Adrenal gland (tissue), 12 donors: ENCODE data around the gene MCTP1. TPM values are rescaled to one million over a fixed set of nuclear protein-coding genes. Genes with fewer than 3 reads are reported as not detected.

Experiments
- DNase-seq, 7 donors: peaks; one replicate each; pipeline ENCODE4 v3.0.0-alpha.2; 2019 to 2020
- H3K27ac ChIP-seq, 5 donors: fragments of 200-600 bp; sonication (generic) in 4 of 5; 1 replicate in 3 of 5; 2 replicates in 2 of 5; pipeline versions ENCODE4 v1.5.1 to v1.8.0; 2016 to 2020; ENCODE audit warnings: mild to moderate bottlenecking in 1 of 5
- H3K27me3 ChIP-seq: fragments of 200-600 bp; 2 replicates; pipeline ENCODE4 v1.8.0; 2021
- H3K36me3 ChIP-seq, 2 donors: fragments of 200-600 bp; replicated peaks in 1 of 2; 1 replicate in 1 of 2; 2 replicates in 1 of 2; pipeline versions ENCODE4 v1.5.1 to v1.8.0; 2018 to 2022
- H3K4me1 ChIP-seq, 2 donors: fragments of 200-600 bp; replicated peaks in 1 of 2; 1 replicate in 1 of 2; 2 replicates in 1 of 2; pipeline versions ENCODE4 v1.5.1 to v1.8.0; 2018 to 2021
- H3K4me3 ChIP-seq, 4 donors: fragments of 200-600 bp; sonication (generic) in 3 of 4; one replicate each; pipeline ENCODE4 v1.5.1; 2016 to 2018
- H3K9me3 ChIP-seq, 3 donors: fragments of 200-600 bp; sonication (generic) in 1 of 3; replicated peaks in 1 of 3; 1 replicate in 2 of 3; 2 replicates in 1 of 3; pipeline versions ENCODE4 v1.5.1 to v1.8.0; 2016 to 2021
- POLR2A ChIP-seq, 2 donors: fragments of 450-650 bp; IDR thresholded peaks; one replicate each; pipeline ENCODE4 v1.6.1; 2017; ENCODE audit warnings: antibody characterized with exemption in 2 of 2, mild to moderate bottlenecking in 2 of 2, moderate library complexity in 1 of 2
- WGBS, 4 donors: extraction: QIAGEN DNeasy Blood & Tissue Kit in 2 of 4; methylation state at CpG; one replicate each; pipeline versions ENCODE4 v1.1.5 to v1.1.7; 2013 to 2017; 5-methylcytosine and 5-hydroxymethylcytosine counted together
- intact Hi-C, 2 donors: fragments of 100-400 bp; cut with DNase I; formaldehyde crosslinking; loops; one replicate each; pipeline versions ENCODE4 v1.14.1 to v1.15.0; 2022 to 2023
- polyA plus RNA-seq, 3 donors: library from polyadenylated mRNA; stranded (reverse); fragments of 200-250 nt in 2 of 3; fragments of 350-450 nt in 1 of 3; fragmentation: Illumina TruSeq in 1 of 3; extraction: RNeasy Lipid Tissue Mini Kit (QIAGEN cat#74804) in 1 of 3; gene quantifications; one replicate each; pipeline ENCODE4 v1.2.3, GENCODE V29; 2013 to 2014
- total RNA-seq, 9 donors: library from RNA; depleted of rRNA in 4 of 9; stranded (reverse); fragments of >200 nt in 4 of 9; fragments of 120-200 nt in 1 of 9; fragmentation: NEBNext Ultra II Directional in 1 of 9; extraction: Animal tissue kit (Norgen Biotek cat#: 25700) in 1 of 9; gene quantifications; one replicate each; pipeline versions ENCODE4 v1.1.0 to v1.2.4, GENCODE V29; 2013 to 2023
- TF ChIP-seq, protein P1 (sequence below), 6 experiments: fragments of 450-650 bp in 4 of 6; fragments of 200-600 bp in 2 of 6; sonication (generic) in 1 of 6; IDR thresholded peaks; 1 replicate in 5 of 6; 2 replicates in 1 of 6; pipeline versions ENCODE4 v1.5.1 to v1.8.0; 2016 to 2021; ENCODE audit warnings: antibody characterized with exemption in 6 of 6, mild to moderate bottlenecking in 2 of 6, moderate library complexity in 1 of 6
- donor health status: healthy with polysubstance abuse.
- donor health status: Bipolar disorder and iron deficiency.
- donor health status: DM: yes; HTN: yes; CAD: no.
- donor health status: DM: no; HTN: no; CAD: no.
- donor health status: DM: no; HTN: no; CAD: no.
- donor health status: DM: yes; HTN: yes; CAD: no.

MCTP1 gene
- total and polyA plus RNA-seq, 12 donors: 1.2 to 20.1 (median 5.1) TPM

DNA sequence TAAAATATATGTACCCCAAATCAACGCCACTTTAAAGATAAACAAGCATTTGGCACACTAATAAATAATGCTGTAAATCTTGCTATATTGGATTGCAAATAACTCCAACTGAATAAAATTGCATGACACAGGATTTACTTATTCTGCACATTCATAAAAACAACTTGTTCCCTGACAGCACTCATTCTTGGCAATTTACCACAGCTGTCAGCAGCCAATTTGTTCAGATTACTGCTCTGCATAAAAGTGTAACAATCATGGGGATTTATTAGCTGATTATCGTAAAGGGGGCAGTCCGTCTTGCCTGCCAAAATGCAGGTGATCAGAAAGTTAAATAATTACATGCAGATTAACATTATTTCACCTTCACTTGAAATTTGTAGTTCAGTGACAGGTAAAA, 381.2 kb downstream of the MCTP1 start:
- Histone ChIP-seq H3K27ac (no peak overlapping the region), H3K36me3 (no peaks in the 10 kb centered on the region), H3K4me1 (no peaks in the 10 kb centered on the region), H3K4me3 (no peak overlapping the region), H3K9me3 (no peaks in the 10 kb centered on the region), H3K27me3 (no peaks in the 10 kb centered on the region)
- no peak for DNase-seq
- intact Hi-C loops: no loop called here
- no peak for TF ChIP-seq POLR2A (IDR thresholded peaks at IDR 0.05)
- TF ChIP-seq, protein P1, sequence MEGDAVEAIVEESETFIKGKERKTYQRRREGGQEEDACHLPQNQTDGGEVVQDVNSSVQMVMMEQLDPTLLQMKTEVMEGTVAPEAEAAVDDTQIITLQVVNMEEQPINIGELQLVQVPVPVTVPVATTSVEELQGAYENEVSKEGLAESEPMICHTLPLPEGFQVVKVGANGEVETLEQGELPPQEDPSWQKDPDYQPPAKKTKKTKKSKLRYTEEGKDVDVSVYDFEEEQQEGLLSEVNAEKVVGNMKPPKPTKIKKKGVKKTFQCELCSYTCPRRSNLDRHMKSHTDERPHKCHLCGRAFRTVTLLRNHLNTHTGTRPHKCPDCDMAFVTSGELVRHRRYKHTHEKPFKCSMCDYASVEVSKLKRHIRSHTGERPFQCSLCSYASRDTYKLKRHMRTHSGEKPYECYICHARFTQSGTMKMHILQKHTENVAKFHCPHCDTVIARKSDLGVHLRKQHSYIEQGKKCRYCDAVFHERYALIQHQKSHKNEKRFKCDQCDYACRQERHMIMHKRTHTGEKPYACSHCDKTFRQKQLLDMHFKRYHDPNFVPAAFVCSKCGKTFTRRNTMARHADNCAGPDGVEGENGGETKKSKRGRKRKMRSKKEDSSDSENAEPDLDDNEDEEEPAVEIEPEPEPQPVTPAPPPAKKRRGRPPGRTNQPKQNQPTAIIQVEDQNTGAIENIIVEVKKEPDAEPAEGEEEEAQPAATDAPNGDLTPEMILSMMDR (IDR thresholded peaks at IDR 0.05): no peak
- WGBS, 4 donors: 61 to 74% (median 71%) methylated on average over 3 of the region's 3 CpGs

DNA sequence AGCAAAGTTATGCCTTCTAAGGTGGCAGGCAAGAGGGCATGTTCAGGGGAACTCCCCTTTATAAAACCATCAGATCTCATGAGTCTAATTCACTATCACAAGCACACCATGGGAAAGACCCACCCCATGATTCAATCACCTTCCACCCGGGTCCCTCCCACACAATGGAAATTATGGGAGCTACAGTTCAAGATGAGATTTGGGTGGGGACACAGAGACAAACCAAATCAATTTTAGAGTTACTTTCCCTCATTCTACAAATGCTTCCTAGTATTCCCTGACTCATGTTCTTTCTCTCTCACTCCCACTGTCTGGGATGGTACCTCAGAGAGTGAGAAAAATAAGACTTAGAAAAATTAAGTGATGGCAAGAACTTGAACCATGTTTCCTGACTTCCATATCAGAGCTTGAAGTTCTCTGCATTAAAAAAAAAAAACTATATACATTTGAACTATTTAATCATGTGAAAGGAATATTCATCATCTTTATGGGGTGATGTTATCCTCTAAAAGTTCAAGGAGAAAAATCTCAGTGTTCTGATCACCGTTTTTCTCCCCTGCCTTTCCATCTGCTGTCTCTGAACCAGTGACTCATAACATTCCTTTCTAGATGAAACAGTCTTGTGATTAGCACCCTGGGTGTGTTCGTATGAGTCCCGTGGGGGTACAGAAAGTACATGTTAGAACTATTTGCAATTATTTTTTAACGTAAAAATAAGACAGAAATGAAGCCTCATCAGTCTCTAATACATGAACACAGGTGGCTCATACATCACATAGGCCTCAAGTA, 383.5 kb downstream of the MCTP1 start:
- 50 to 71% (median 54%) methylated on average over 5 of the region's 5 CpGs for WGBS, 4 donors
- Histone ChIP-seq H3K27me3 (no peaks in the 10 kb centered on the region), H3K36me3 (no peaks in the 10 kb centered on the region), H3K4me3 (no peak overlapping the region), H3K4me1 (no peaks in the 10 kb centered on the region), H3K9me3 (no peaks in the 10 kb centered on the region), H3K27ac (no peak overlapping the region)
- intact Hi-C loops: no loop called here
- no peak for DNase-seq
- no peak for TF ChIP-seq POLR2A (IDR thresholded peaks at IDR 0.05)
- TF ChIP-seq, protein P1 (IDR thresholded peaks at IDR 0.05): no peak

DNA sequence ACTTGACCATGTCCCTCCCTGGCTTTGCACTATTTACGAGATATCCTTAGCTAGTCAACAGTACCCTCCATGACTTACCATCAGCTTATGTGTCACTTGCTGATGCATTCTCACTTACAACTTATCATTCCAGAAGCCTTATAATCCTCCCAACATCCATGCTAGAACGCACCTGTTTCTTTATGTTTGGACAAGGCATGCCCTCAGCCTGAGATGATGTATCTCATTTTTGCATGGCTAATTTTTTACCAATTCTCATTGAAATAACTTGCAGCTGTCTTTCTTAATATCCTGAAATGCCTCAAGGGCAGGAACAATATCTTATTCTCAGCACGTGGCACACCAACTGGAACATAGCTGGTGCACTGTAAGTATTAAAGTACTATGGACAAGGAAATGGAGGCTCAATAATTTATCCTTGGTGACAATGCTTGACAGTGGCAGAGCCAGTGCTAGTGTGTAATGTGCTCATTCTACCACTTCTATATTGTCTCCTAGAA, 384.8 kb downstream of the MCTP1 start:
- H3K27me3 ChIP-seq: no peaks in the 10 kb centered on the region
- H3K36me3 ChIP-seq: no peaks in the 10 kb centered on the region
- TF ChIP-seq, protein P1 (IDR thresholded peaks at IDR 0.05): no peak
- no peak for TF ChIP-seq POLR2A (IDR thresholded peaks at IDR 0.05)
- no peak overlapping the region for H3K27ac ChIP-seq
- intact Hi-C loops: no loop called here
- no peak for DNase-seq
- H3K4me1 ChIP-seq: no peaks in the 10 kb centered on the region
- 68 to 87% (median 76%) methylated on average over 3 of the region's 3 CpGs for WGBS, 4 donors
- H3K9me3 ChIP-seq: no peaks in the 10 kb centered on the region
- H3K4me3 ChIP-seq: no peak overlapping the region

DNA sequence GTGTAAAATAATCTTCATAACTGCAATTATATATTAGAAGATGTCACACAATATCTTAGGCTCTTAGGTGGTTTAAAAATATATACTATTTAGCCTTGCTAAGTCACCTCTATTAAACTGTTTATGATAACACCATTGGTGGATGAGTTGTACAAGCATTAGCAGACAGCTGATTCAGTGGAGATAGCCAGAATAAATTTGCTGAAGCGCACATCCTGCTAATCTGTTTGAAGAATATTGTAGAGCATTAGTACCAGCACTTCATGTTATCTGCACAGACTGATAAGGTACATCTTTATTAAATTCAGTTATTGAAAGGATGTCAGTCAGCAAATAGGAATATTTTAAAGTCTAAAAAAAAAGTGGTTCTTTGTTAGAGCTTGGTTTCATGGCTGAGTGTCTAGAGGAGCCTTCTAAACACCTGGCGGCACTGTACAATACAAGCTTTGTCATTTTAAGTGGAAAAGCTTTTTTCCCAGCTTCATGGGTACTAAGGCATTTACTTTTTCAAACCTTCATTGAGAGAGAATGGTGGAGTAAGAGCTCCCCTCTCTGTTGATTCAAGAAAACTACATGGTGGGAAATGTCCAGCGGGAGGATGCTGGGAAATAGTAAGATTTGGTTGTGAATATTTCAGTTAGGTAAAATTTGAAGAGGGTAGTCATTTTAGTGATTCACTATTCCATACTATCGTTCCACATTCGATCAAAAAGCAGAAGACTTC, 391.3 kb downstream of the MCTP1 start:
- 38 to 47% (median 43%) methylated on average over 5 of the region's 5 CpGs for WGBS, 4 donors
- TF ChIP-seq, protein P1 (IDR thresholded peaks at IDR 0.05): peak in 2 of 6 experiments; percentile 8 to 9
- no peak for TF ChIP-seq POLR2A (IDR thresholded peaks at IDR 0.05)
- H3K36me3 ChIP-seq: no peaks in the 10 kb centered on the region
- H3K27me3 ChIP-seq: no peaks in the 10 kb centered on the region
- intact Hi-C loops: no loop called here
- DNase-seq: no peak
- no peak overlapping the region for H3K4me3 ChIP-seq
- no peaks in the 10 kb centered on the region for H3K4me1 ChIP-seq
- no peaks in the 10 kb centered on the region for H3K9me3 ChIP-seq
- no peak overlapping the region for H3K27ac ChIP-seq
